GM23248 (cell line): Measurements from ENCODE around the gene GNAS. TPM values are rescaled to one million over a fixed set of nuclear protein-coding genes. Genes with fewer than 3 reads are reported as not detected.

Source experiments
- DNase-seq: peaks from one replicate; pipeline ENCODE4 v3.0.0-alpha.2; 2015
- H2AFZ ChIP-seq: fragments of 200-600 bp; sonication (generic); 2 replicates; pipeline ENCODE4 v1.6.1; 2016; ENCODE audit warnings: antibody characterized with exemption
- H3F3A ChIP-seq: fragments of 200-600 bp; sonication (generic); 2 replicates; pipeline ENCODE4 v1.6.1; 2016; ENCODE audit warnings: mild to moderate bottlenecking, antibody characterized with exemption, mixed run types; ENCODE audit not compliant: insufficient read depth
- H3K27ac ChIP-seq: fragments of 200-600 bp; sonication (generic); 2 replicates; pipeline ENCODE4 v1.5.1; 2016; ENCODE audit warnings: mild to moderate bottlenecking
- H3K27me3 ChIP-seq: fragments of 200-600 bp; sonication (generic); replicated peaks from 2 replicates; pipeline ENCODE4 v1.6.1; 2016; ENCODE audit warnings: mild to moderate bottlenecking; ENCODE audit not compliant: insufficient read depth
- H3K36me3 ChIP-seq: fragments of 200-600 bp; sonication (generic); 2 replicates; pipeline ENCODE4 v1.6.1; 2016; ENCODE audit warnings: low read depth, mild to moderate bottlenecking
- H3K4me1 ChIP-seq: fragments of 200-600 bp; sonication (generic); 2 replicates; pipeline ENCODE4 v1.6.1; 2016; ENCODE audit warnings: mild to moderate bottlenecking; ENCODE audit not compliant: insufficient read depth
- H3K4me2 ChIP-seq: fragments of 200-600 bp; sonication (generic); one replicate; pipeline ENCODE4 v1.6.1; 2016; ENCODE audit warnings: mild to moderate bottlenecking; ENCODE audit not compliant: unreplicated experiment
- H3K4me3 ChIP-seq: fragments of 200-600 bp; sonication (generic); 2 replicates; pipeline ENCODE4 v1.5.1; 2016; ENCODE audit warnings: mild to moderate bottlenecking
- H3K79me2 ChIP-seq: fragments of 200-600 bp; sonication (generic); 2 replicates; pipeline ENCODE4 v1.6.1; 2016; ENCODE audit warnings: mild to moderate bottlenecking; ENCODE audit not compliant: insufficient read depth
- H3K9ac ChIP-seq: fragments of 200-600 bp; sonication (generic); 2 replicates; pipeline ENCODE4 v1.6.1; 2016; ENCODE audit warnings: mild to moderate bottlenecking
- H3K9me2 ChIP-seq: fragments of 200-600 bp; sonication (generic); 2 replicates; pipeline ENCODE4 v1.6.1; 2016; ENCODE audit warnings: mixed run types, mild to moderate bottlenecking, moderate library complexity; ENCODE audit not compliant: insufficient read depth
- H3K9me3 ChIP-seq: fragments of 200-600 bp; sonication (generic); one replicate; pipeline ENCODE4 v1.6.1; 2017; ENCODE audit warnings: low read depth
- H4K20me1 ChIP-seq: fragments of 200-600 bp; sonication (generic); 2 replicates; pipeline ENCODE4 v1.6.0; 2016; ENCODE audit not compliant: insufficient read depth
- EZH2 ChIP-seq: fragments of 200-600 bp; sonication (generic); IDR thresholded peaks from 2 replicates; pipeline ENCODE4 v1.6.1; 2018; ENCODE audit warnings: antibody characterized with exemption, mild to moderate bottlenecking; ENCODE audit not compliant: insufficient read depth, poor library complexity, severe bottlenecking
- EZH2phosphoT487 ChIP-seq: fragments of 200-600 bp; sonication (generic); IDR thresholded peaks from 2 replicates; pipeline ENCODE4 v1.6.1; 2018; ENCODE audit warnings: antibody characterized with exemption, moderate library complexity, mild to moderate bottlenecking, low read depth; ENCODE audit not compliant: insufficient read depth
- WGBS, 2 experiments: methylation state at CpG; one replicate each; pipeline ENCODE4 v1.1.6; 2015 to 2017; ENCODE audit warnings: low lambda C conversion rate in 2 of 2, low coverage in 1 of 2; ENCODE audit errors: missing lambda C conversion rate in 2 of 2; 5-methylcytosine and 5-hydroxymethylcytosine counted together
- in situ Hi-C: fragments of 300-500 bp; cut with MboI; formaldehyde crosslinking; loops from 2 replicates; pipeline ENCODE4 v1.15.0; 2020
- polyA plus RNA-seq: library from polyadenylated mRNA; unstranded; fragments of >200 nt; fragmentation: Nextera tagmentation; extraction: Ambion mirVana; gene quantifications from 2 replicates; pipeline ENCODE4 v1.2.1, GENCODE V29; 2016
- total RNA-seq: library from RNA; depleted of rRNA; stranded (reverse); fragments of >200 nt; shearing (Covaris generic); gene quantifications from 2 replicates; pipeline ENCODE4 v1.2.3, GENCODE V29; 2014

GNAS gene
- total and polyA plus RNA-seq, 2 experiments from 2014 or later: 421 to 904 TPM

GRCh38 chr20:58886546-58886945 lies 34.0 kb downstream of the GNAS start:
- H3K9me3 ChIP-seq: no peaks in the 10 kb centered on the region
- no peak overlapping the region for H3K4me3 ChIP-seq
- no peak overlapping the region for H2AFZ ChIP-seq
- no peak overlapping the region for H3K4me2 ChIP-seq
- no peaks in the 10 kb centered on the region for H3K9me2 ChIP-seq
- in situ Hi-C loops: no loop called here
- no peaks in the 10 kb centered on the region for H3K36me3 ChIP-seq
- TF ChIP-seq EZH2 (no peak), EZH2phosphoT487 (no peak)
- no peaks in the 10 kb centered on the region for H3K27me3 ChIP-seq
- DNase-seq: no peak
- H3K4me1 ChIP-seq: 0 out of 2 replicates have a peak, but pooled peaks cover 10% of the 10 kb centered on the region
- no peaks in the 10 kb centered on the region for H3K79me2 ChIP-seq
- no peaks in the 10 kb centered on the region for H4K20me1 ChIP-seq
- H3K9ac ChIP-seq: no peak overlapping the region
- H3K27ac ChIP-seq: no peak overlapping the region
- H3F3A ChIP-seq: no peaks in the 10 kb centered on the region

- in situ Hi-C loops: no loop called here
- WGBS, 2 experiments: 53 to 69% methylated on average over 12 of the region's 12 CpGs
- peak overlapping the region; percentile 83 for H3K4me3 ChIP-seq
- no peaks in the 10 kb centered on the region for H3K9me2 ChIP-seq
- H3K4me1 ChIP-seq: peaks cover 6% of the 10 kb centered on the region; the same call in 1 of the 2 replicates
- no peak for TF ChIP-seq EZH2
- no peak for TF ChIP-seq EZH2phosphoT487
- peaks cover under 1% of the 10 kb centered on the region; the same call in 1 of the 2 replicates for H3F3A ChIP-seq
- H2AFZ ChIP-seq: peak overlapping the region; percentile 82
- H3K27ac ChIP-seq: no peak overlapping the region
- H3K4me2 ChIP-seq: peak overlapping the region; percentile 72
- no peak for DNase-seq
- H3K27me3 ChIP-seq: no peaks in the 10 kb centered on the region
- peaks cover 10% of the 10 kb centered on the region for H3K79me2 ChIP-seq
- no peaks in the 10 kb centered on the region for H3K9me3 ChIP-seq
- H4K20me1 ChIP-seq: no peaks in the 10 kb centered on the region
- no peaks in the 10 kb centered on the region for H3K36me3 ChIP-seq
- H3K9ac ChIP-seq: peak overlapping the region; percentile 79
Measured at GRCh38 chr20:58888103-58888502, 35.6 kb downstream of the GNAS start.

- peak overlapping the region; percentile 83 for H3K4me3 ChIP-seq
- peak overlapping the region; percentile 82 for H2AFZ ChIP-seq
- H3K36me3 ChIP-seq: no peaks in the 10 kb centered on the region
- in situ Hi-C loops: no loop called here
- peaks cover 6% of the 10 kb centered on the region for H3K4me1 ChIP-seq
- no peaks in the 10 kb centered on the region for H3K9me2 ChIP-seq
- WGBS, 2 experiments: 40 to 66% methylated on average over 36 to 101 of the region's 101 CpGs
- no peaks in the 10 kb centered on the region for H4K20me1 ChIP-seq
- H3K27me3 ChIP-seq: no peaks in the 10 kb centered on the region
- H3K4me2 ChIP-seq: peak overlapping the region; percentile 72
- no peak for TF ChIP-seq EZH2
- no peak for TF ChIP-seq EZH2phosphoT487
- H3K9me3 ChIP-seq: no peaks in the 10 kb centered on the region
- peak; percentile 89 for DNase-seq
- H3K79me2 ChIP-seq: peaks cover 17% of the 10 kb centered on the region
- peak overlapping the region; percentile 79 for H3K9ac ChIP-seq
- peaks cover 6% of the 10 kb centered on the region; the same call in 1 of the 2 replicates for H3F3A ChIP-seq
- peak overlapping the region; percentile 48 for H3K27ac ChIP-seq
Measured at GRCh38 chr20:58888521-58889333, 36.2 kb downstream of the GNAS start.

GRCh38 chr20:58889334-58889760 lies 36.8 kb downstream of the GNAS start:
- DNase-seq: no peak
- Histone ChIP-seq H2AFZ (no peak overlapping the region), H3K4me2 (peak overlapping the region; percentile 32)

More at GRCh38 chr20:58889334-58889760, 36.8 kb downstream of the GNAS start:
- Histone ChIP-seq H3F3A (peaks cover 11% of the 10 kb centered on the region; the same call in 1 of the 2 replicates), H3K79me2 (peaks cover 23% of the 10 kb centered on the region), H3K9ac (peak overlapping the region; percentile 79), H3K27me3 (no peaks in the 10 kb centered on the region), H4K20me1 (peaks cover 5% of the 10 kb centered on the region; the same call in 1 of the 2 replicates), H3K9me2 (no peaks in the 10 kb centered on the region), H3K36me3 (no peaks in the 10 kb centered on the region), H3K9me3 (no peaks in the 10 kb centered on the region), H3K4me1 (peaks cover 12% of the 10 kb centered on the region), H3K27ac (peak overlapping the region; percentile 48), H3K4me3 (peak overlapping the region; percentile 83)
- in situ Hi-C loops: no loop called here
- WGBS, 2 experiments: 45 to 62% methylated on average over 32 to 34 of the region's 35 CpGs
- no peak for TF ChIP-seq EZH2phosphoT487
- TF ChIP-seq EZH2: no peak
